ENCODE data around the gene RASSF1. TPM values are rescaled to one million over a fixed set of nuclear protein-coding genes. Genes with fewer than 3 reads are reported as not detected.
"Not testable (repeated sequence)": the region's sequence is repeated elsewhere in the genome, so short reads cannot be mapped to it uniquely, and the experiment has no call there.

RASSF1 gene
- total RNA-seq, 2 donors from 2014 or later, result 68.3 to 83.1 TPM

- peak; percentile 96 to 99 for ATAC-seq
These were observed 48.2 kb downstream of the RASSF1 start, which contains the start of gene IFRD2 for GRCh38 chr3:50292159-50293078. TSS of gene IFRD2 (minus strand) at chr3:50292429. CDS start at chr3:50292274, 155 bp downstream.

DNA sequence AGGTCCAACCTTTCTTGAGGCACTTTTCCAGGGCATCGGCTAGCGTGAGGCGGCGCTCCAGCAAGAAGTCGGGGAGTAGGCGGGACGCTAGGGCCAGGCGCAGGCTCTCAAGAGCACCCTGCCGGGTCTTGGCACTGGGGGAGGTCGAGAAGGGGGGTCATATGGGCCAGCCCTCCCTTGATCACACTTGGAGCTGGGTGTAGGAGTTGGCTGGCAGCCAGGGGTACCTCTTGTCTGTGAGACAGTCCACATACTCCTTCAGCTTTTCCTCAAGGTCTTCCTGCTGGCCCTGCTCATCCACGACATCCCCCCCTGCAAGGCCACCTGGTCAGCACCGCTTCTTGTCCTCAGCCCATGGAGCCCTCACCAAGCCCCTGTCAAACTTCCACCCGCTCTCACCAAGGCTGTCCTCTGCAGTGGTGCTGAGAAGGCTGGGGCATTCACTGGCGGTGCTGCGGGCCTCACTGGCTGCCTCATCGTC is 50.4 kb downstream of the RASSF1 start:
- ATAC-seq (no peak), DNase-seq (ENCODE audit: low spot score in 2 of 2) (no peak)
- peak overlapping the region; percentile 85 to 94 for H3K27ac Mint-ChIP-seq
- peaks cover 9 to 13% of the 10 kb centered on the region in 2 donors for H3K36me3 Mint-ChIP-seq
- H3K9me3 Mint-ChIP-seq, result no peaks in the 10 kb centered on the region

More at GRCh38 chr3:50292159-50293078, 48.2 kb downstream of the RASSF1 start, which contains the start of gene IFRD2:
- peaks cover 9 to 13% of the 10 kb centered on the region in 2 donors for H3K36me3 Mint-ChIP-seq
- no peaks in the 10 kb centered on the region for H3K9me3 Mint-ChIP-seq
- peak within 1 kb of the TSS; percentile 94 to 97 for H3K27ac Mint-ChIP-seq
- DNase-seq (ENCODE audit: low spot score in 2 of 2), result peak; percentile 91 to 93

GRCh38 chr3:50289130-50289529 is 51.5 kb downstream of the RASSF1 start:
- peak overlapping the region in 1 of 2 donors; percentile 9 for H3K27ac Mint-ChIP-seq
- H3K36me3 Mint-ChIP-seq, result peaks cover 9 to 13% of the 10 kb centered on the region in 2 donors
- ATAC-seq (no peak), DNase-seq (ENCODE audit: low spot score in 2 of 2) (no peak)
- no peaks in the 10 kb centered on the region for H3K9me3 Mint-ChIP-seq

DNA sequence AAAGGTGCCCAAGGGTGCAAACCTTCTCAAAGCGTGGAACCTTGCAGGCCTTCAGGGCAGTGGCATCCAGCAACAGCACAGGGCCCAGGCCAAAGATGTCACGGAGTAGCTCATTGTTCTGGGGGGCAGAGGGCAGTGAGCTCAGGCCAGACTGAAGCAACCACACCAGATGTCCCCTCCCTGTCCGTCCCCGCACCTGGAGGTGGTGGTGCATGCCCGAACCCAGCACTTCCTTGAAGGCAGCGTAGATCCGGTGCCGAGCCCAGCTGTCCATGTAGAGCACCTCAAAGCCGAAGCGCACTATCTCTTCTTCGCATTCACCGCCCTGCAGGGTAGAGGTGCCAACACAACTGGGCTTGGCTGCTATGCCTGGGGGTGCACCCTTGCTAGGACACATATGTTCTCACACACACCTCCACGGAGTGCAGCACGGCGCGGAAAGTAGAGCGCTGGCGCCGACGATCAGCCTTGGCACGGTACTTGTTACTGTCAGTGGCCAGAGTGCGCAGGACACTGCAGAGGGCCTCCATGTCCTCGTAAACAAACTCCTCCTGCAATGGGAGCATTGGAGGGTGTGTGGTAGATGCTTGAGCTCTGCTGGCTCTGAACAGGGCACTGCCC is 52.1 kb downstream of the RASSF1 start:
- Mint-ChIP-seq H3K27ac (peak overlapping the region in 1 of 2 donors; percentile 65), H3K9me3 (no peaks in the 10 kb centered on the region), H3K36me3 (peaks cover 9 to 13% of the 10 kb centered on the region in 2 donors)
- ATAC-seq (no peak), DNase-seq (ENCODE audit: low spot score in 2 of 2) (no peak)

GRCh38 chr3:50287262-50287661 is 53.4 kb downstream of the RASSF1 start:
- no peak overlapping the region for H3K27ac Mint-ChIP-seq
- ATAC-seq (no peak), DNase-seq (ENCODE audit: low spot score in 2 of 2) (no peak)
- no peaks in the 10 kb centered on the region for H3K9me3 Mint-ChIP-seq
- peaks cover 8 to 9% of the 10 kb centered on the region in 2 donors for H3K36me3 Mint-ChIP-seq

- no peak for ATAC-seq
These were observed 54.1 kb downstream of the RASSF1 start for GRCh38 chr3:50286322-50287227.

DNA sequence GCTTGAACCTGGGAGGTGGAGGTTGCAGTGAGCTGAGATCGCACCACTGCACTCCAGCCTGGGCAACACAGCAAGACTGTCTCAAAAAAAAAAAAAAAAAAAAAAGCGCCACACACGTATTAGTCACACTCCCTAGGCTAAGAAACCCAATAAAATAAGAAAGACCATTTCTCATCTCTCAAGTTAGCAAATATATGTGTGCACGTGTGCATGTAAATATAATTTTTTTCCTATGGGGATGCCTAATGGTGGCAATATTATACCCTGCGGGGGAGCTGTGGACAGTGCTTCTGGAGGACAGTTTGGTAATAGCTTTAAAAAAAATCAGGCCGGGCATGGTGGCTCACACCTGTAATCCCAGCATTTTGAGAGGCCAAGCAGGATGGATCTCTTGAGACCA is 56.5 kb downstream of the RASSF1 start:
- H3K36me3 Mint-ChIP-seq; DNase-seq (ENCODE audit: low spot score in 2 of 2); H3K27ac Mint-ChIP-seq; H3K9me3 Mint-ChIP-seq; ATAC-seq: not testable (repeated sequence)

More at GRCh38 chr3:50286322-50287227, 54.1 kb downstream of the RASSF1 start:
- no peaks in the 10 kb centered on the region for H3K9me3 Mint-ChIP-seq
- no peak overlapping the region for H3K27ac Mint-ChIP-seq
- no peak for DNase-seq (ENCODE audit: low spot score in 2 of 2)
- H3K36me3 Mint-ChIP-seq, result peaks cover 6 to 7% of the 10 kb centered on the region in 2 donors

Other genes starting within 250 kb of the RASSF1 start
- under 1 TPM; 0.32 to 0.54 TPM for gene SEMA3F, start 185.5 kb downstream of the RASSF1 start, total RNA-seq
- gene GNAT1, start 149.2 kb downstream of the RASSF1 start, total RNA-seq, result not detected
- not detected for gene SLC38A3, start 135.6 kb downstream of the RASSF1 start, total RNA-seq
- gene GNAI2, start 104.6 kb downstream of the RASSF1 start, total RNA-seq, result 100 to 1,000 TPM; 313 to 349 TPM
- gene SEMA3B, start 71.7 kb downstream of the RASSF1 start, total RNA-seq, result 1 to 10 TPM in 1 of 2 donors, under 1 TPM in 1; 0.77 to 4.1 TPM
- not detected for gene LSMEM2, start 61.7 kb downstream of the RASSF1 start, total RNA-seq
- gene IFRD2, start 48.4 kb downstream of the RASSF1 start, total RNA-seq, result 100 to 1,000 TPM in 1 of 2 donors, 10 to 100 TPM in 1; 63.8 to 100 TPM
- gene HYAL3, start 41.4 kb downstream of the RASSF1 start, total RNA-seq, result 1 to 10 TPM; 4.3 to 6.6 TPM
- gene NAA80, start 41.4 kb downstream of the RASSF1 start, total RNA-seq, result 10 to 100 TPM; 19.4 to 26.0 TPM
- gene HYAL1, start 37.3 kb downstream of the RASSF1 start, total RNA-seq, result under 1 TPM in 1 of 2 donors, not detected in 1; 0.39 TPM
- 1 to 10 TPM; 4.2 to 6.1 TPM for gene HYAL2, start 18.1 kb downstream of the RASSF1 start, total RNA-seq
- 10 to 100 TPM; 10.7 to 20.1 TPM for gene TUSC2, start 12.6 kb downstream of the RASSF1 start, total RNA-seq
- 1 to 10 TPM; 1.9 to 4.1 TPM for gene ZMYND10, start 4.9 kb upstream of the RASSF1 start, total RNA-seq
- gene NPRL2, start 9.9 kb upstream of the RASSF1 start, total RNA-seq, result 10 to 100 TPM; 42.3 to 50.7 TPM
- gene CYB561D2, start 10.0 kb upstream of the RASSF1 start, total RNA-seq, result 10 to 100 TPM; 18.1 to 34.3 TPM
- gene TMEM115, start 18.7 kb upstream of the RASSF1 start, total RNA-seq, result 10 to 100 TPM; 10.9 to 15.1 TPM
- gene CACNA2D2, start 162.8 kb upstream of the RASSF1 start, total RNA-seq, result 1 to 10 TPM; 2.4 to 3.0 TPM
- 10 to 100 TPM; 21.4 to 42.4 TPM for gene C3orf18, start 226.9 kb upstream of the RASSF1 start, total RNA-seq
- gene HEMK1, start 228.7 kb upstream of the RASSF1 start, total RNA-seq, result 10 to 100 TPM; 69.7 to 74.6 TPM

Data from activated naive CD4-positive, alpha-beta T cell treated with anti-CD3 and anti-CD28 coated beads, Interleukin-2, amount 50 U/mL, for 72 hours (primary cell).